A673 (cell line): Measurements from ENCODE around the gene ZNF362. TPM values are rescaled to one million over a fixed set of nuclear protein-coding genes. Genes with fewer than 3 reads are reported as not detected.

ENCODE experiments used
- BruUV-seq: library from RNA; stranded (reverse); fragments of 400-500 nt; replicated peaks from 2 replicates; lab custom pipeline; 2021; lab: Mats Ljungman, UMichigan
- CTCF ChIA-PET: fragments of 300-600 bp; sonication (Branson Sonifier 250); formaldehyde crosslinking; loops from one replicate; lab custom pipeline; 2022; ENCODE audit warnings: antibody characterized with exemption; lab: Charles Lee
- POLR2A ChIA-PET: fragments of 300-600 bp; sonication (Branson Sonifier 250); formaldehyde crosslinking; loops from one replicate; lab custom pipeline; 2022; ENCODE audit warnings: antibody characterized with exemption; ENCODE audit not compliant: low non-redundant PET; lab: Charles Lee
- DNase-seq: peaks from one replicate; pipeline ENCODE4 v3.0.0-alpha.2; 2015; ENCODE audit warnings: low spot score
- H3K27ac ChIP-seq: fragments of 200-600 bp; sonication (generic); 2 replicates; pipeline ENCODE4 v1.5.1; 2016; ENCODE audit warnings: mixed run types, low read depth, mild to moderate bottlenecking, mixed read lengths, antibody characterized with exemption, low read length; ENCODE audit not compliant: poor library complexity, severe bottlenecking
- H3K27me3 ChIP-seq: fragments of 200-600 bp; sonication (generic); replicated peaks from 2 replicates; pipeline ENCODE4 v1.6.1; 2017; ENCODE audit warnings: mixed run types, low read depth, mild to moderate bottlenecking, mixed read lengths, antibody characterized with exemption, low read length; ENCODE audit not compliant: insufficient read depth, poor library complexity
- H3K36me3 ChIP-seq: fragments of 200-600 bp; sonication (generic); 2 replicates; pipeline ENCODE4 v1.6.1; 2016; ENCODE audit warnings: mixed run types, mild to moderate bottlenecking, mixed read lengths, antibody characterized with exemption, low read length; ENCODE audit not compliant: insufficient read depth, poor library complexity, severe bottlenecking
- H3K4me1 ChIP-seq: fragments of 200-600 bp; sonication (generic); 2 replicates; pipeline ENCODE4 v1.6.1; 2017; ENCODE audit warnings: mixed run types, mild to moderate bottlenecking, mixed read lengths, antibody characterized with exemption, low read length; ENCODE audit not compliant: insufficient read depth, poor library complexity, severe bottlenecking
- H3K4me3 ChIP-seq: fragments of 200-600 bp; sonication (generic); 2 replicates; pipeline ENCODE4 v1.5.1; 2016; ENCODE audit warnings: low read depth, mixed run types, mild to moderate bottlenecking, mixed read lengths, low read length; ENCODE audit not compliant: poor library complexity, severe bottlenecking
- H3K9me3 ChIP-seq: fragments of 200-600 bp; sonication (generic); 2 replicates; pipeline ENCODE4 v1.6.1; 2016; ENCODE audit warnings: mixed run types, low read depth, mild to moderate bottlenecking, mixed read lengths, antibody characterized with exemption, low read length; ENCODE audit not compliant: poor library complexity, severe bottlenecking
- CTCF ChIP-seq: fragments of 300-800, 200-600 bp; sonication (generic); conservative IDR thresholded peaks from 2 replicates; pipeline ENCODE4 v1.5.1; 2017; ENCODE audit warnings: low read depth, mild to moderate bottlenecking, antibody characterized with exemption, low read length, moderate library complexity, mixed read lengths
- EZH2 ChIP-seq: fragments of 200-600 bp; sonication (generic); IDR thresholded peaks from 2 replicates; pipeline ENCODE4 v1.6.1; 2017; ENCODE audit warnings: borderline replicate concordance, low read depth, mild to moderate bottlenecking, mixed read lengths, antibody characterized with exemption, low read length; ENCODE audit not compliant: poor library complexity, severe bottlenecking
- intact Hi-C: fragments of 100-400 bp; cut with micrococcal nuclease; formaldehyde crosslinking; loops from one replicate; pipeline ENCODE4 v1.10.0; 2022; ENCODE audit not compliant: unreplicated experiment
- total RNA-seq: library from RNA; stranded (reverse); gene quantifications from 2 replicates; pipeline ENCODE4 v1.2.3, GENCODE V29; 2021

Gene ZNF362
- total RNA-seq, 1 experiment from 2014 or later: 40.1 TPM

GRCh38 chr1:33348194-33348593, 91.9 kb downstream of the ZNF362 start:
- ChIA-PET POLR2A (no interaction called here), CTCF (no interaction called here)
- Histone ChIP-seq H3K4me1 (peaks cover 48% of the 10 kb centered on the region), H3K27ac (peak overlapping the region; percentile 89), H3K4me3 (peak overlapping the region; percentile 94), H3K27me3 (no peaks in the 10 kb centered on the region), H3K9me3 (no peaks in the 10 kb centered on the region), H3K36me3 (no peaks in the 10 kb centered on the region)
- no TSS peak for BruUV-seq
- intact Hi-C loops: no loop called here
- no peak for DNase-seq
- no peak for TF ChIP-seq EZH2
- TF ChIP-seq CTCF: no peak

GRCh38 chr1:33348676-33349080, 92.4 kb downstream of the ZNF362 start:
- intact Hi-C loops: no loop called here
- CTCF ChIA-PET: no interaction called here
- peak overlapping the region; percentile 89 for H3K27ac ChIP-seq

GRCh38 chr1:33349081-33349759, 92.9 kb downstream of the ZNF362 start:
- intact Hi-C loops: no loop called here
- no peaks in the 10 kb centered on the region for H3K9me3 ChIP-seq
- no TSS peak for BruUV-seq
- H3K4me3 ChIP-seq: peak overlapping the region; percentile 94
- no peaks in the 10 kb centered on the region for H3K36me3 ChIP-seq
- peaks cover 40% of the 10 kb centered on the region for H3K4me1 ChIP-seq
- POLR2A ChIA-PET: interaction anchor here (0.5 kb wide), 1 partner anchor 72 kb away, joined by 3 read pairs; no protein-coding TSS in a partner anchor
- peak overlapping the region; percentile 89 for H3K27ac ChIP-seq
- DNase-seq: peak; percentile 49
- no peaks in the 10 kb centered on the region for H3K27me3 ChIP-seq
- no peak for TF ChIP-seq CTCF
- TF ChIP-seq EZH2: no peak
- CTCF ChIA-PET: interaction anchor here (0.6 to 0.7 kb wide), 3 partner anchors 17 to 1503 kb away, joined by 5 to 15 read pairs (median 7); no protein-coding TSS in a partner anchor

More at GRCh38 chr1:33348676-33349080, 92.4 kb downstream of the ZNF362 start:
- TF ChIP-seq CTCF (no peak), EZH2 (no peak)
- no TSS peak for BruUV-seq
- POLR2A ChIA-PET: no interaction called here
- Histone ChIP-seq H3K27me3 (no peaks in the 10 kb centered on the region), H3K36me3 (no peaks in the 10 kb centered on the region), H3K4me3 (peak overlapping the region; percentile 94), H3K9me3 (no peaks in the 10 kb centered on the region), H3K4me1 (peaks cover 44% of the 10 kb centered on the region)
- DNase-seq: no peak
